Fibroblast of lung (primary cell): ENCODE data around the gene LRG1.

Source experiments
- EZH2 ChIP-seq: IDR thresholded peaks from 2 replicates; pipeline ENCODE4 v1.5.1; 2012; ENCODE audit warnings: low read length, control low read depth, mild to moderate bottlenecking; ENCODE audit errors: missing control alignments
- TF ChIP-seq, protein P1 (sequence below), 2 donors: IDR thresholded peaks in 1 of 2; conservative IDR thresholded peaks in 1 of 2; 1 replicate in 1 of 2; 2 replicates in 1 of 2; pipeline ENCODE4 v1.5.1; 2011 to 2012; ENCODE audit warnings: low read length in 2 of 2, control low read depth in 1 of 2, inconsistent platforms in 1 of 2, low read depth in 1 of 2, mild to moderate bottlenecking in 1 of 2

DNA sequence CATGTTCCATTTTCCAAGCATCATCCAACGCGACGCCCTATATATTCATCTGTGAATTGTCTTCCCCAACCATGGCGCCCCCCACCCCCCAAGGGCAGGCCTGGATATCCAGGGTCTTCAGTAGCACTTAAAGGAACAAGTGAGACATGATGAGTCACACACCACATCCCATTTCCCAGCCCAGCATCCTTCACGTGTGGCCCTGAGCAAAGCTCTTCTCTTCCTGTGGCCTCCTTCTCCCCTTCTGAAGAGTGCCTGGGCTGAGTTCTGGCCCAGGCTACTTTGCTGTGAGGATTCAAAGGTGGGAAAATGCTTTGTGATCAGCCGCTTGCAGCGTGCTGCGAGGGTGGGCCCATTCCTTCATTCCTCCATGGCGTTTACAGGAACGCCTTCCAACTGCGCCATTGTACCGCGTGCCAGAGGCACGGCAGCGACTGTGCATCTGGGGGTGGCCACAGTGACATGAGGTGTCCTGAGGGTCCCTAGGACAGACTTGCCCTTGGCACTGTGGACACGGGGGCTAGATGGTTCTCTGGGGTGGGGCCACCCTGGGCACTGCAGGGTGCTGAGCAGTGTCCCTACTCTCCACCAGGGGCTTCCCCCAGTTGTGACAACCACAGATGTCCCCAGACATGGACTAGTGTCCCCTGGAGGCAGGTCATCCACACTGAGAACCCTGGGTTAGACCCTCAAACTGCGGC is 33.2 kb downstream of the LRG1 start:
- TF ChIP-seq, protein P1, sequence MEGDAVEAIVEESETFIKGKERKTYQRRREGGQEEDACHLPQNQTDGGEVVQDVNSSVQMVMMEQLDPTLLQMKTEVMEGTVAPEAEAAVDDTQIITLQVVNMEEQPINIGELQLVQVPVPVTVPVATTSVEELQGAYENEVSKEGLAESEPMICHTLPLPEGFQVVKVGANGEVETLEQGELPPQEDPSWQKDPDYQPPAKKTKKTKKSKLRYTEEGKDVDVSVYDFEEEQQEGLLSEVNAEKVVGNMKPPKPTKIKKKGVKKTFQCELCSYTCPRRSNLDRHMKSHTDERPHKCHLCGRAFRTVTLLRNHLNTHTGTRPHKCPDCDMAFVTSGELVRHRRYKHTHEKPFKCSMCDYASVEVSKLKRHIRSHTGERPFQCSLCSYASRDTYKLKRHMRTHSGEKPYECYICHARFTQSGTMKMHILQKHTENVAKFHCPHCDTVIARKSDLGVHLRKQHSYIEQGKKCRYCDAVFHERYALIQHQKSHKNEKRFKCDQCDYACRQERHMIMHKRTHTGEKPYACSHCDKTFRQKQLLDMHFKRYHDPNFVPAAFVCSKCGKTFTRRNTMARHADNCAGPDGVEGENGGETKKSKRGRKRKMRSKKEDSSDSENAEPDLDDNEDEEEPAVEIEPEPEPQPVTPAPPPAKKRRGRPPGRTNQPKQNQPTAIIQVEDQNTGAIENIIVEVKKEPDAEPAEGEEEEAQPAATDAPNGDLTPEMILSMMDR (conservative IDR thresholded peaks at IDR 0.05 in 1 of 2, IDR thresholded peaks at IDR 0.05 in 1 of 2; ENCODE audit: low read depth in 1 of 2, low read length in 2 of 2) = no peak
- no peak for TF ChIP-seq EZH2
